Thoracic aorta (tissue), 2 donors: ENCODE measurements around the gene BCO1. TPM values are rescaled to one million over a fixed set of nuclear protein-coding genes. Genes with fewer than 3 reads are reported as not detected.

Experiments used
- ATAC-seq: fragments of 150-250 bp; one replicate; pipeline ENCODE4 v1.8.0; 2017; ENCODE audit warnings: low read depth; ENCODE audit not compliant: insufficient number of reproducible peaks, low FRiP score
- DNase-seq: peaks from one replicate; pipeline ENCODE4 v3.0.0-alpha.2; 2020; ENCODE audit warnings: low spot score
- H3K27ac ChIP-seq, 2 donors: fragments of 200-600 bp; sonication (generic); 1 replicate in 1 of 2; 2 replicates in 1 of 2; pipeline ENCODE4 v1.5.1; 2016; ENCODE audit warnings: mild to moderate bottlenecking in 2 of 2, moderate library complexity in 2 of 2
- H3K27me3 ChIP-seq: fragments of 200-600 bp; sonication (generic); replicated peaks from 2 replicates; pipeline ENCODE4 v1.6.0; 2016; ENCODE audit warnings: mild to moderate bottlenecking; ENCODE audit not compliant: insufficient read depth
- H3K36me3 ChIP-seq: fragments of 200-600 bp; sonication (generic); one replicate; pipeline ENCODE4 v1.5.1; 2016
- H3K4me1 ChIP-seq, 2 donors: fragments of 200-600 bp; sonication (generic); 1 replicate in 1 of 2; 2 replicates in 1 of 2; pipeline versions ENCODE4 v1.5.1 to v1.6.0; 2016; ENCODE audit warnings: low read depth in 2 of 2, mild to moderate bottlenecking in 1 of 2; ENCODE audit not compliant: control insufficient read depth in 1 of 2
- H3K4me3 ChIP-seq: fragments of 200-600 bp; sonication (generic); 2 replicates; pipeline ENCODE4 v1.5.1; 2016; ENCODE audit warnings: mild to moderate bottlenecking
- H3K9me3 ChIP-seq: fragments of 200-600 bp; sonication (generic); 2 replicates; pipeline ENCODE4 v1.5.1; 2016
- CTCF ChIP-seq: fragments of 200-600 bp; sonication (generic); IDR thresholded peaks from one replicate; pipeline ENCODE4 v1.5.1; 2019; ENCODE audit warnings: antibody characterized with exemption
- total RNA-seq, 2 donors: library from RNA; depleted of rRNA; stranded (reverse); fragments of >200 nt; gene quantifications; one replicate each; pipeline versions ENCODE4 v1.1.0 to v1.2.3, GENCODE V29; 2016

Gene BCO1
- total RNA-seq, 2 donors from 2014 or later = not detected

- H3K36me3 ChIP-seq = no peaks in the 10 kb centered on the region
- no peak for ATAC-seq
These were observed 39.9 kb upstream of the BCO1 start for GRCh38 chr16:81198635-81199034.

GRCh38 chr16:81201267-81201666 is 37.2 kb upstream of the BCO1 start:
- DNase-seq = no peak
- TF ChIP-seq CTCF = no peak
- Histone ChIP-seq H3K36me3 (no peaks in the 10 kb centered on the region), H3K27ac (no peak overlapping the region), H3K27me3 (no peaks in the 10 kb centered on the region), H3K4me3 (no peak overlapping the region), H3K4me1 (no peaks in the 10 kb centered on the region), H3K9me3 (no peaks in the 10 kb centered on the region)
- ATAC-seq = no peak

More at GRCh38 chr16:81198635-81199034, 39.9 kb upstream of the BCO1 start:
- Histone ChIP-seq H3K27me3 (no peaks in the 10 kb centered on the region), H3K27ac (no peak overlapping the region), H3K9me3 (no peaks in the 10 kb centered on the region), H3K4me3 (no peak overlapping the region), H3K4me1 (no peaks in the 10 kb centered on the region)
- no peak for TF ChIP-seq CTCF
- DNase-seq = no peak

GRCh38 chr16:81204798-81205680 is 33.5 kb upstream of the BCO1 start:
- H3K27ac ChIP-seq = no peak overlapping the region
- no peaks in the 10 kb centered on the region for H3K4me1 ChIP-seq
- no peaks in the 10 kb centered on the region for H3K9me3 ChIP-seq
- H3K4me3 ChIP-seq = no peak overlapping the region
- DNase-seq (no peak), ATAC-seq (no peak)
- H3K27me3 ChIP-seq = no peaks in the 10 kb centered on the region
- TF ChIP-seq CTCF = peak; percentile 30
- H3K36me3 ChIP-seq = no peaks in the 10 kb centered on the region

- no peak for DNase-seq
- ATAC-seq = no peak
- Histone ChIP-seq H3K27ac (no peak overlapping the region), H3K9me3 (no peaks in the 10 kb centered on the region), H3K27me3 (no peaks in the 10 kb centered on the region), H3K36me3 (no peaks in the 10 kb centered on the region), H3K4me1 (no peaks in the 10 kb centered on the region), H3K4me3 (no peak overlapping the region)
- no peak for TF ChIP-seq CTCF
These were observed 31.4 kb upstream of the BCO1 start for GRCh38 chr16:81207076-81207475.

GRCh38 chr16:81210807-81211206 is 27.7 kb upstream of the BCO1 start:
- H3K4me3 ChIP-seq = no peak overlapping the region
- no peaks in the 10 kb centered on the region for H3K9me3 ChIP-seq
- ATAC-seq (no peak), DNase-seq (no peak)
- H3K36me3 ChIP-seq = no peaks in the 10 kb centered on the region
- H3K4me1 ChIP-seq = no peaks in the 10 kb centered on the region
- TF ChIP-seq CTCF = no peak
- no peak overlapping the region for H3K27ac ChIP-seq
- no peaks in the 10 kb centered on the region for H3K27me3 ChIP-seq
